SK-N-MC (cell line): ENCODE data around the gene TXNIP.

Experiments used
- EZH2 ChIP-seq: fragments of 200-600 bp; sonication (generic); IDR thresholded peaks from one replicate; pipeline ENCODE4 v1.6.1; 2017; ENCODE audit warnings: antibody characterized with exemption
- POLR2AphosphoS5 ChIP-seq: IDR thresholded peaks from 2 replicates; pipeline ENCODE4 v1.6.1; 2012; ENCODE audit warnings: mild to moderate bottlenecking, low read depth, low read length, borderline replicate concordance

GRCh38 chr1:145963265-145964019, 32.9 kb downstream of the TXNIP start:
- TF ChIP-seq EZH2 (no peak), POLR2AphosphoS5 (no peak)
